COLO829 (cell line): ENCODE measurements around the gene SLC25A23.
"Not testable (repeated sequence)": the region's sequence is repeated elsewhere in the genome, so short reads cannot be mapped to it uniquely, and the experiment has no call there.

ENCODE experiments used
- DNase-seq: peaks from one replicate; pipeline ENCODE4 v3.0.0; 2012; ENCODE audit warnings: low spot score

SLC25A23 gene

GRCh38 chr19:6457958-6458694 is 1.5 kb downstream of the SLC25A23 start:
- no peak for DNase-seq

- no peak for DNase-seq
Measured at GRCh38 chr19:6455924-6456323, 3.7 kb downstream of the SLC25A23 start.

- no peak for DNase-seq
Measured at GRCh38 chr19:6453951-6454565, 5.5 kb downstream of the SLC25A23 start.

- DNase-seq = no peak
Measured at GRCh38 chr19:6452899-6453298, 6.7 kb downstream of the SLC25A23 start.

GRCh38 chr19:6452223-6452614 is 7.4 kb downstream of the SLC25A23 start:
- DNase-seq = no peak

- DNase-seq = no peak
Measured at GRCh38 chr19:6451583-6452222, 7.9 kb downstream of the SLC25A23 start.

GRCh38 chr19:6450166-6450565 is 9.4 kb downstream of the SLC25A23 start:
- no peak for DNase-seq

- DNase-seq = no peak
Measured at GRCh38 chr19:6448045-6448444, 11.5 kb downstream of the SLC25A23 start.

GRCh38 chr19:6446452-6446851 is 13.1 kb downstream of the SLC25A23 start:
- no peak for DNase-seq

- no peak for DNase-seq
Measured at GRCh38 chr19:6443986-6444385, 15.6 kb downstream of the SLC25A23 start.

GRCh38 chr19:6442087-6442688 is 17.4 kb downstream of the SLC25A23 start:
- DNase-seq = no peak

- no peak for DNase-seq
Measured at GRCh38 chr19:6440905-6441304, 18.7 kb downstream of the SLC25A23 start.

- no peak for DNase-seq
Measured at GRCh38 chr19:6439743-6440142, 19.8 kb downstream of the SLC25A23 start.

- no peak for DNase-seq
Measured at GRCh38 chr19:6433663-6434062, 25.9 kb downstream of the SLC25A23 start, which contains the start of gene SLC25A41. Gene SLC25A41 (minus strand): TSS chr19:6433763. CDS start chr19:6433693, 70 bp downstream.

- no peak for DNase-seq
Measured at GRCh38 chr19:6433165-6433564, 26.4 kb downstream of the SLC25A23 start.

GRCh38 chr19:6431891-6432290 is 27.7 kb downstream of the SLC25A23 start:
- no peak for DNase-seq

GRCh38 chr19:6429419-6430221 is 30.0 kb downstream of the SLC25A23 start:
- DNase-seq = no peak

- not testable (repeated sequence) for DNase-seq
Measured at GRCh38 chr19:6428692-6429418, 30.7 kb downstream of the SLC25A23 start.

GRCh38 chr19:6427131-6427530 is 32.5 kb downstream of the SLC25A23 start:
- DNase-seq = no peak

GRCh38 chr19:6425732-6426620 is 33.6 kb downstream of the SLC25A23 start:
- no peak for DNase-seq
